Breast epithelium (tissue), 4 donors: ENCODE data around the gene IL32. TPM values are rescaled to one million over a fixed set of nuclear protein-coding genes. Genes with fewer than 3 reads are reported as not detected.

Experiments used
- DNase-seq, 2 donors: peaks; one replicate each; pipeline ENCODE4 v3.0.0-alpha.2; 2019; ENCODE audit warnings: low spot score in 2 of 2
- H3K27ac ChIP-seq, 2 donors: fragments of 200-600 bp; sonication (generic) in 1 of 2; one replicate each; pipeline ENCODE4 v1.5.1; 2016 to 2019; ENCODE audit warnings: mild to moderate bottlenecking in 1 of 2
- H3K27me3 ChIP-seq, 2 donors: fragments of 200-600 bp; sonication (generic) in 1 of 2; one replicate each; pipeline versions ENCODE4 v1.5.1 to v1.6.0; 2017 to 2019; ENCODE audit warnings: control low read depth in 1 of 2, mild to moderate bottlenecking in 1 of 2
- H3K36me3 ChIP-seq: fragments of 200-600 bp; one replicate; pipeline ENCODE4 v1.5.1; 2019
- H3K4me1 ChIP-seq, 2 donors: fragments of 200-600 bp; sonication (generic); one replicate each; pipeline ENCODE4 v1.5.1; 2016 to 2019; ENCODE audit warnings: control low read depth in 1 of 2
- H3K4me3 ChIP-seq, 3 donors: fragments of 200-600 bp; sonication (generic); 1 replicate in 2 of 3; 2 replicates in 1 of 3; pipeline ENCODE4 v1.5.1; 2016 to 2019; ENCODE audit warnings: mild to moderate bottlenecking in 3 of 3, moderate library complexity in 2 of 3
- H3K9me3 ChIP-seq, 2 donors: fragments of 200-600 bp; sonication (generic) in 1 of 2; one replicate each; pipeline ENCODE4 v1.5.1; 2016 to 2019; ENCODE audit warnings: control low read depth in 1 of 2
- POLR2A ChIP-seq: fragments of 450-650 bp; IDR thresholded peaks from one replicate; pipeline ENCODE4 v1.6.1; 2016; ENCODE audit warnings: antibody characterized with exemption, mild to moderate bottlenecking, moderate library complexity
- POLR2AphosphoS5 ChIP-seq, 3 donors: sonication (generic); formaldehyde crosslinking; IDR thresholded peaks; one replicate each; pipeline ENCODE4 v1.6.1; 2017; ENCODE audit warnings: antibody characterized with exemption in 3 of 3
- intact Hi-C: fragments of 100-400 bp; cut with DNase I; formaldehyde crosslinking; loops from one replicate; pipeline ENCODE4 v1.15.1; 2023; ENCODE audit warnings: low total_unique reads
- total RNA-seq, 3 donors: library from RNA; depleted of rRNA; stranded (reverse); fragments of >200 nt; gene quantifications; one replicate each; pipeline ENCODE4 v1.1.0, GENCODE V29; 2016
- TF ChIP-seq, protein P1 (sequence below), 3 donors: fragments of 450-650 bp; IDR thresholded peaks; one replicate each; pipeline ENCODE4 v1.5.1; 2016 to 2017; ENCODE audit warnings: antibody characterized with exemption in 3 of 3, mild to moderate bottlenecking in 3 of 3, moderate library complexity in 3 of 3

The IL32 gene
- total RNA-seq, 3 donors from 2014 or later: 9.1 to 17.0 (median 12.0) TPM

- TF ChIP-seq POLR2AphosphoS5 (IDR thresholded peaks at IDR 0.05) (no peak), POLR2A (no peak)
- TF ChIP-seq, protein P1, sequence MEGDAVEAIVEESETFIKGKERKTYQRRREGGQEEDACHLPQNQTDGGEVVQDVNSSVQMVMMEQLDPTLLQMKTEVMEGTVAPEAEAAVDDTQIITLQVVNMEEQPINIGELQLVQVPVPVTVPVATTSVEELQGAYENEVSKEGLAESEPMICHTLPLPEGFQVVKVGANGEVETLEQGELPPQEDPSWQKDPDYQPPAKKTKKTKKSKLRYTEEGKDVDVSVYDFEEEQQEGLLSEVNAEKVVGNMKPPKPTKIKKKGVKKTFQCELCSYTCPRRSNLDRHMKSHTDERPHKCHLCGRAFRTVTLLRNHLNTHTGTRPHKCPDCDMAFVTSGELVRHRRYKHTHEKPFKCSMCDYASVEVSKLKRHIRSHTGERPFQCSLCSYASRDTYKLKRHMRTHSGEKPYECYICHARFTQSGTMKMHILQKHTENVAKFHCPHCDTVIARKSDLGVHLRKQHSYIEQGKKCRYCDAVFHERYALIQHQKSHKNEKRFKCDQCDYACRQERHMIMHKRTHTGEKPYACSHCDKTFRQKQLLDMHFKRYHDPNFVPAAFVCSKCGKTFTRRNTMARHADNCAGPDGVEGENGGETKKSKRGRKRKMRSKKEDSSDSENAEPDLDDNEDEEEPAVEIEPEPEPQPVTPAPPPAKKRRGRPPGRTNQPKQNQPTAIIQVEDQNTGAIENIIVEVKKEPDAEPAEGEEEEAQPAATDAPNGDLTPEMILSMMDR (IDR thresholded peaks at IDR 0.05): no peak
- H3K9me3 ChIP-seq: no peaks in the 10 kb centered on the region
- no peak overlapping the region for H3K4me3 ChIP-seq
- no peaks in the 10 kb centered on the region for H3K36me3 ChIP-seq
- no peak for DNase-seq
- H3K27me3 ChIP-seq: peaks cover 0 to 3% of the 10 kb centered on the region in 2 donors
- H3K4me1 ChIP-seq: no peaks in the 10 kb centered on the region
- intact Hi-C loops: no loop called here
- no peak overlapping the region for H3K27ac ChIP-seq
Observed at GRCh38 chr16:3097266-3097665, 31.8 kb downstream of the IL32 start.

DNA sequence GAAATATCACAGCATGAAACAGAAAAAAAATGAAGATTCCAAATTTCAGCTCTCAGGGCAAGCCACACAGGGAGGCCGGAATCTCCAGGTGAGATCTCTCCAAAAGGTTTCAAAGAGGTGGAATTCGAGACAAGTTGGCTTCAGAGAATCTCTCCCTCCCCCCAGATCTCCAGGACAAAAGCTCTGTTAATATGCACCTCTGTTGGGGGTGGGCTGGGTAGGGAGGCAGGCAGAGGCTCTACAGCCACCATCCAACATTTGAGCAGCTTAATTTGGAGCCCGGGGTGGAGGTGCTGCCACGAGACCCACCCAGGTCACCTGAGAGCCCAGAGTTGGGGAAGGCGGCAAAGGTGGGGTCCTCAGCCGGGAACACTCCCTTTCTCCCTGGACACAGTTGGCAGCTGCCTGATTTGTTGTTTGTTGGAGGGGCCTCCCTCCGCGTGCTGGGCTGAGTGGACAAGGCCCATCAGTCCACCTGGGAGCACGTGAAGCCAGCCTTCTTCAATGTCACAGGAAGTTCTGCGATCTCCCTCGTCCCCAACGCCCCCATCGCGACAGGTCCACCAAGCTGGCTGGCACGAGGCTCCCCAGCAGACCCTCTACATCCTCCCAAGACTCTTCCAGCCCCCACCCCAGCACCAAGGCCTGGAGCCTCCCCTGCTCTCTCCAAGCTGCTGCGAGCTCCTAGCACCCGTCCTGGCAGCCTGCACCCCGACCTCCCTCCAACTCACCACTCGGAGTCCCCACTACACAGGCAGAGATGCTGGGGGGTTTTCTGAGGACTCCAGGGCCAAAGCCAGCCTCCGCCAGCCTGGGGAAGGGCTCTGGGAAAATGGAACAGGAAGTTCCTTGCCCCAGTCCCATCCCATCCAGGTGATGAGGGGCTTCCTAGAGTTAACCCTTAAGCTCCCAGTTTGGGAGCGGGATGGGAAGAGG is 33.3 kb downstream of the IL32 start, which contains the start of gene ZSCAN10:
ZSCAN10 (minus strand) TSS at position 836 of the 936 bp plus-strand sequence. CDS start 6,357 bp downstream, outside the sequence.
- Histone ChIP-seq H3K27ac (no peak within 1 kb of the TSS), H3K4me1 (no peaks in the 10 kb centered on the region), H3K9me3 (no peaks in the 10 kb centered on the region), H3K36me3 (no peaks in the 10 kb centered on the region), H3K27me3 (no peaks in the 10 kb centered on the region), H3K4me3 (peak within 1 kb of the TSS in 2 of 3 donors; percentile 33 to 35)
- DNase-seq: no peak
- TF ChIP-seq POLR2AphosphoS5 (IDR thresholded peaks at IDR 0.05): no peak
- no peak for TF ChIP-seq POLR2A
- TF ChIP-seq, protein P1 (IDR thresholded peaks at IDR 0.05): no peak
- intact Hi-C loops: no loop called here

GRCh38 chr16:3099395-3099731 is 33.9 kb downstream of the IL32 start:
- DNase-seq: no peak
- H3K4me1 ChIP-seq: no peaks in the 10 kb centered on the region
- H3K36me3 ChIP-seq: no peaks in the 10 kb centered on the region
- intact Hi-C loops: no loop called here
- H3K4me3 ChIP-seq: no peak overlapping the region
- no peaks in the 10 kb centered on the region for H3K9me3 ChIP-seq
- H3K27me3 ChIP-seq: no peaks in the 10 kb centered on the region
- H3K27ac ChIP-seq: no peak overlapping the region
- TF ChIP-seq POLR2A (no peak), POLR2AphosphoS5 (IDR thresholded peaks at IDR 0.05) (no peak)
- TF ChIP-seq, protein P1 (IDR thresholded peaks at IDR 0.05): no peak

GRCh38 chr16:3099732-3100499 is 34.5 kb downstream of the IL32 start:
- TF ChIP-seq, protein P1 (IDR thresholded peaks at IDR 0.05): no peak
- TF ChIP-seq POLR2A: no peak
- TF ChIP-seq POLR2AphosphoS5 (IDR thresholded peaks at IDR 0.05): no peak
- Histone ChIP-seq H3K27me3 (no peaks in the 10 kb centered on the region), H3K4me3 (peak overlapping the region in 2 of 3 donors; percentile 33 to 35), H3K27ac (no peak overlapping the region), H3K4me1 (no peaks in the 10 kb centered on the region), H3K9me3 (no peaks in the 10 kb centered on the region), H3K36me3 (no peaks in the 10 kb centered on the region)
- intact Hi-C loops: no loop called here
- peak; percentile 89 to 94 for DNase-seq
